K562 (cell line): ENCODE measurements around the gene PFDN2. TPM values are rescaled to one million over a fixed set of nuclear protein-coding genes. Genes with fewer than 3 reads are reported as not detected.

Experiments used
- CBX1 ChIP-seq: sonication (generic); IDR thresholded peaks from 2 replicates; pipeline ENCODE4 v1.6.1; 2016; ENCODE audit warnings: antibody characterized with exemption, low read depth, mild to moderate bottlenecking
- CEBPG ChIP-seq, 3 experiments: fragments of 200-800 bp in 1 of 3; sonication (Bioruptor generic) in 1 of 3; sonication (generic) in 1 of 3; formaldehyde crosslinking in 1 of 3; IDR thresholded peaks in 2 of 3; conservative IDR thresholded peaks in 1 of 3; 2 replicates each; pipeline versions ENCODE4 v1.6.1 to v1.8.0; 2016 to 2022; ENCODE audit warnings: missing compliant biosample characterization in 2 of 3, missing genetic modification characterization in 2 of 3, mild to moderate bottlenecking in 1 of 3, missing genetic modification reagents in 1 of 3
- CREM ChIP-seq: IDR thresholded peaks from 2 replicates; pipeline ENCODE4 v1.6.1; 2014; ENCODE audit warnings: antibody characterized with exemption, low read depth
- DPF2 ChIP-seq: fragments of 450-650 bp; IDR thresholded peaks from 2 replicates; pipeline ENCODE4 v1.6.1; 2016
- FOXJ3 ChIP-seq: sonication (generic); formaldehyde crosslinking; IDR thresholded peaks from 2 replicates; pipeline ENCODE4 v1.4.0; 2020; ENCODE audit warnings: mild to moderate bottlenecking, missing genetic modification reagents
- IRF1 ChIP-seq: sonication (generic); formaldehyde crosslinking; IDR thresholded peaks from 2 replicates; pipeline ENCODE4 v1.8.0; 2022; ENCODE audit warnings: missing genetic modification reagents, mild to moderate bottlenecking, borderline replicate concordance
- L3MBTL2 ChIP-seq: fragments of 450-650 bp; IDR thresholded peaks from 2 replicates; pipeline ENCODE4 v1.6.1; 2016; ENCODE audit warnings: mild to moderate bottlenecking, moderate library complexity
- MEF2A ChIP-seq: IDR thresholded peaks from 2 replicates; pipeline ENCODE4 v1.6.1; 2011; ENCODE audit warnings: low read depth, mild to moderate bottlenecking, low read length, moderate library complexity; ENCODE audit not compliant: control insufficient read depth
- MYNN ChIP-seq, 2 experiments: sonication (generic); formaldehyde crosslinking in 1 of 2; IDR thresholded peaks; 2 replicates each; pipeline versions ENCODE4 v1.5.0 to v1.6.1; 2016 to 2020; ENCODE audit warnings: antibody characterized with exemption in 1 of 2, missing genetic modification reagents in 1 of 2
- PRDM10 ChIP-seq: fragments of 450-650 bp; IDR thresholded peaks from 2 replicates; pipeline ENCODE4 v1.6.1; 2018; ENCODE audit not compliant: partially characterized antibody
- PTTG1 ChIP-seq: fragments of 450-650 bp; IDR thresholded peaks from 2 replicates; pipeline ENCODE4 v1.6.1; 2016; ENCODE audit warnings: low read depth, mild to moderate bottlenecking, missing genetic modification characterization, missing compliant biosample characterization
- SETDB1 ChIP-seq: IDR thresholded peaks from one replicate; pipeline ENCODE4 v1.6.1; 2012; ENCODE audit warnings: low read length, control low read depth, inconsistent platforms
- TCF15 ChIP-seq: fragments of 250-450 bp; sonication (Bioruptor Pico); IDR thresholded peaks from 2 replicates; pipeline ENCODE4 v1.8.0; 2022; ENCODE audit warnings: moderate library complexity, mild to moderate bottlenecking, inconsistent platforms
- TGIF2 ChIP-seq: sonication (generic); formaldehyde crosslinking; IDR thresholded peaks from 2 replicates; pipeline ENCODE4 v1.8.1; 2022; ENCODE audit warnings: mild to moderate bottlenecking, missing genetic modification reagents, moderate library complexity
- TSHZ1 ChIP-seq: fragments of 250-450 bp; sonication (Bioruptor Pico); IDR thresholded peaks from 2 replicates; pipeline ENCODE4 v1.4.0; 2020; ENCODE audit warnings: mild to moderate bottlenecking, moderate library complexity
- ZNF121 ChIP-seq: sonication (generic); formaldehyde crosslinking; conservative IDR thresholded peaks from 2 replicates; pipeline ENCODE4 v1.8.0; 2022; ENCODE audit warnings: missing genetic modification reagents
- ZNF57 ChIP-seq: fragments of 450-650 bp; formaldehyde crosslinking; IDR thresholded peaks from 2 replicates; pipeline ENCODE4 v1.4.0; 2020; ENCODE audit warnings: mild to moderate bottlenecking, moderate library complexity
- ZNF696 ChIP-seq: fragments of 250-450 bp; sonication (Bioruptor Pico); conservative IDR thresholded peaks from 2 replicates; pipeline ENCODE4 v1.4.0; 2020; ENCODE audit warnings: mild to moderate bottlenecking, moderate library complexity
- polyA plus RNA-seq, 8 experiments: library from polyadenylated mRNA; depleted of rRNA in 4 of 8; stranded (reverse) in 5 of 8; unstranded in 3 of 8; fragments of >200 nt; fragmentation: Nextera tagmentation in 2 of 8; fragmentation: Illumina TruSeq in 1 of 8; extraction: Ambion mirVana in 2 of 8; extraction: Trizol in 1 of 8; gene quantifications; 2 replicates each; pipeline versions ENCODE4 v1.2.1 to v1.2.3, GENCODE V29; 2011 to 2014; ENCODE audit warnings: inconsistent platforms in 1 of 8, missing spikeins in 1 of 8
- total RNA-seq, 7 experiments: library from RNA; depleted of rRNA in 6 of 7; stranded (reverse); fragments of >200 nt in 6 of 7; fragmentation: Illumina TruSeq in 2 of 7; extraction: Trizol in 2 of 7; gene quantifications; 2 replicates each; pipeline versions ENCODE4 v1.2.1 to v1.2.3, GENCODE V29; 2011 to 2021; ENCODE audit warnings: low replicate concordance in 1 of 7

Gene PFDN2
- total and polyA plus RNA-seq, 9 of the 15 experiments (the other 6 are each of a cell fraction or from before 2014, with no cell fraction given) = 50.2 to 361 (median 144) TPM

- peak; percentile 87 for TF ChIP-seq PRDM10
- TF ChIP-seq ZNF696 (CRISPR knock-in tag) = no peak
- TF ChIP-seq SETDB1 = no peak
- TF ChIP-seq ZNF121 = no peak
- peak; percentile 77 for TF ChIP-seq MYNN (IDR thresholded peaks at IDR 0.05)
- no peak for TF ChIP-seq MYNN (CRISPR knock-in tag; IDR thresholded peaks at IDR 0.05)
- TF ChIP-seq DPF2 = peak; percentile 98
- no peak for TF ChIP-seq ZNF57 (CRISPR knock-in tag)
- TF ChIP-seq IRF1 (CRISPR knock-in tag) = no peak
- no peak for TF ChIP-seq TCF15 (CRISPR knock-in tag)
- no peak for TF ChIP-seq TGIF2 (CRISPR knock-in tag)
- TF ChIP-seq FOXJ3 (CRISPR knock-in tag) = peak; percentile 84
- peak; percentile 96 for TF ChIP-seq L3MBTL2
- TF ChIP-seq PTTG1 (tag) = no peak
- TF ChIP-seq TSHZ1 (CRISPR knock-in tag) = no peak
- TF ChIP-seq MEF2A = no peak
- peak; percentile 52; the same call in 1 of the 2 replicates for TF ChIP-seq CEBPG (CRISPR knock-in tag; IDR thresholded peaks at IDR 0.05)
- no peak for TF ChIP-seq CEBPG (tag; conservative IDR thresholded peaks at IDR 0.05 in 1 of 2, IDR thresholded peaks at IDR 0.05 in 1 of 2)
- peak; percentile 78 for TF ChIP-seq CREM
- no peak for TF ChIP-seq CBX1
Observed at GRCh38 chr1:161165742-161166668, 48.2 kb upstream of the PFDN2 start, which contains the start of gene PPOX (continued).
